H1 (cell line): Measurements from ENCODE around the gene COMMD1.

ENCODE experiments used
- CBX8 ChIP-seq: fragments of 300-800, 300-1000 bp; sonication (generic); IDR thresholded peaks from 2 replicates; pipeline ENCODE4 v1.7.1; 2016; ENCODE audit warnings: low read depth, low read length, borderline replicate concordance
- SIRT6 ChIP-seq: IDR thresholded peaks from one replicate; pipeline ENCODE4 v1.7.1; 2012; ENCODE audit warnings: low read length, inconsistent platforms
- TF ChIP-seq, protein P1 (sequence below), 3 experiments: IDR thresholded peaks; 1 replicate in 2 of 3; 2 replicates in 1 of 3; pipeline versions ENCODE4 v1.5.1 to v1.6.1; 2011; ENCODE audit warnings: low read length in 3 of 3, mild to moderate bottlenecking in 3 of 3, inconsistent platforms in 2 of 3, low read depth in 1 of 3, moderate library complexity in 1 of 3; ENCODE audit not compliant: insufficient read depth in 1 of 3; ENCODE audit errors: control extremely low read depth in 1 of 3

DNA sequence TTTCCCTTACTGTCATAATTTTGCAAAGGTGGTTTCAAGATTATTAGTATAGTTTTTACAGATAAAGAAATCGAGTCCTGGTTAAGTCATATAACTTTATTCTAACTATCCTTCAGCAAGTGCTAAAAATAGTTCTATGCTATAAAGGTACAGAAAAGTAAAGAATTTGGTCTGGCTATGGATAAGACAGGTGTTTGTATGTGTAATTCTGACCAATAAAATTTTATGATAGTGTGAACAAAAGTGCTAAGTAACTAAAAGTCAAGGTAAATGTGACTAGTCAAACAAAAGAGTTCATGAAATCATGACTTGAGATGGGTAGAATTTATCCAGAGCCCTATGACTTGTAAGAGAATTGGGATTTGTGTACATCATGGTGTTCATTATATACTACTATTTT, 140.7 kb downstream of the COMMD1 start:
- TF ChIP-seq, protein P1, sequence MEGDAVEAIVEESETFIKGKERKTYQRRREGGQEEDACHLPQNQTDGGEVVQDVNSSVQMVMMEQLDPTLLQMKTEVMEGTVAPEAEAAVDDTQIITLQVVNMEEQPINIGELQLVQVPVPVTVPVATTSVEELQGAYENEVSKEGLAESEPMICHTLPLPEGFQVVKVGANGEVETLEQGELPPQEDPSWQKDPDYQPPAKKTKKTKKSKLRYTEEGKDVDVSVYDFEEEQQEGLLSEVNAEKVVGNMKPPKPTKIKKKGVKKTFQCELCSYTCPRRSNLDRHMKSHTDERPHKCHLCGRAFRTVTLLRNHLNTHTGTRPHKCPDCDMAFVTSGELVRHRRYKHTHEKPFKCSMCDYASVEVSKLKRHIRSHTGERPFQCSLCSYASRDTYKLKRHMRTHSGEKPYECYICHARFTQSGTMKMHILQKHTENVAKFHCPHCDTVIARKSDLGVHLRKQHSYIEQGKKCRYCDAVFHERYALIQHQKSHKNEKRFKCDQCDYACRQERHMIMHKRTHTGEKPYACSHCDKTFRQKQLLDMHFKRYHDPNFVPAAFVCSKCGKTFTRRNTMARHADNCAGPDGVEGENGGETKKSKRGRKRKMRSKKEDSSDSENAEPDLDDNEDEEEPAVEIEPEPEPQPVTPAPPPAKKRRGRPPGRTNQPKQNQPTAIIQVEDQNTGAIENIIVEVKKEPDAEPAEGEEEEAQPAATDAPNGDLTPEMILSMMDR (IDR thresholded peaks at IDR 0.05; ENCODE audit: control extremely low read depth in 1 of 3, insufficient read depth in 1 of 3, low read depth in 1 of 3, low read length in 3 of 3): no peak
- TF ChIP-seq CBX8 (no peak), SIRT6 (no peak)
